Mesendoderm (in vitro differentiated cells): ENCODE data around the gene C1orf185. TPM values are rescaled to one million over a fixed set of nuclear protein-coding genes. Genes with fewer than 3 reads are reported as not detected.

Source experiments
- DNase-seq: peaks from one replicate; pipeline ENCODE4 v3.0.0; 2013
- H2AK5ac ChIP-seq: 2 replicates; pipeline ENCODE4 v1.6.1; 2013; ENCODE audit warnings: low read length, inconsistent platforms
- H2BK120ac ChIP-seq: 2 replicates; pipeline ENCODE4 v1.6.1; 2013; ENCODE audit warnings: low read depth, mild to moderate bottlenecking, low read length, moderate library complexity, mixed read lengths
- H2BK15ac ChIP-seq: replicated peaks from 2 replicates; pipeline ENCODE4 v1.6.1; 2013; ENCODE audit warnings: low read depth, mild to moderate bottlenecking, moderate library complexity
- H2BK5ac ChIP-seq: 2 replicates; pipeline ENCODE4 v1.6.1; 2013; ENCODE audit warnings: low read length, inconsistent platforms
- H3K18ac ChIP-seq: 2 replicates; pipeline ENCODE4 v1.6.1; 2013; ENCODE audit warnings: mild to moderate bottlenecking, low read length, mixed read lengths
- H3K23ac ChIP-seq: one replicate; pipeline ENCODE4 v1.6.1; 2013; ENCODE audit warnings: low read length
- H3K27ac ChIP-seq: 2 replicates; pipeline ENCODE4 v1.5.1; 2013; ENCODE audit warnings: low read depth, mild to moderate bottlenecking, inconsistent platforms, low read length, moderate library complexity
- H3K27me3 ChIP-seq: 2 replicates; pipeline ENCODE4 v1.6.1; 2013; ENCODE audit warnings: low read length, control low read depth, mild to moderate bottlenecking, inconsistent platforms; ENCODE audit not compliant: insufficient read depth, poor library complexity
- H3K36me3 ChIP-seq: 2 replicates; pipeline ENCODE4 v1.6.1; 2013; ENCODE audit warnings: low read length, inconsistent platforms; ENCODE audit not compliant: control insufficient read depth, insufficient read depth
- H3K4ac ChIP-seq: one replicate; pipeline ENCODE4 v1.6.1; 2013; ENCODE audit warnings: low read depth, mild to moderate bottlenecking, low read length, moderate library complexity
- H3K4me1 ChIP-seq: 2 replicates; pipeline ENCODE4 v1.6.1; 2013; ENCODE audit warnings: low read depth, low read length, inconsistent platforms; ENCODE audit not compliant: control insufficient read depth
- H3K4me2 ChIP-seq: 2 replicates; pipeline ENCODE4 v1.6.1; 2013; ENCODE audit warnings: low read length
- H3K4me3 ChIP-seq: 2 replicates; pipeline ENCODE4 v1.5.1; 2013; ENCODE audit warnings: mild to moderate bottlenecking, low read length
- H3K56ac ChIP-seq: one replicate; pipeline ENCODE4 v1.6.1; 2013; ENCODE audit warnings: low read length
- H3K79me1 ChIP-seq: 2 replicates; pipeline ENCODE4 v1.6.1; 2013; ENCODE audit warnings: low read length, inconsistent platforms
- H3K79me2 ChIP-seq: 2 replicates; pipeline ENCODE4 v1.6.1; 2013; ENCODE audit warnings: mild to moderate bottlenecking, low read length; ENCODE audit not compliant: control insufficient read depth, insufficient read depth
- H3K9ac ChIP-seq: 2 replicates; pipeline ENCODE4 v1.6.1; 2013; ENCODE audit warnings: low read length, inconsistent platforms
- H4K5ac ChIP-seq: one replicate; pipeline ENCODE4 v1.6.1; 2013; ENCODE audit warnings: low read length
- H4K8ac ChIP-seq: one replicate; pipeline ENCODE4 v1.6.1; 2013; ENCODE audit warnings: low read depth, mild to moderate bottlenecking, control low read depth, low read length, moderate library complexity
- small RNA-seq: library from polyadenylated mRNA; stranded (forward); fragments of <200 nt; extraction: miRNeasy Mini kit (QIAGEN cat#:217004); gene quantifications from one replicate; pipeline ENCODE3, GENCODE V24; 2013; ENCODE audit not compliant: insufficient read depth

Gene C1orf185

GRCh38 chr1:51193564-51193963 lies 91.5 kb downstream of the C1orf185 start:
- H3K23ac ChIP-seq, result no peak overlapping the region
- H3K9ac ChIP-seq, result no peak overlapping the region
- no peaks in the 10 kb centered on the region for H3K27me3 ChIP-seq
- no peak overlapping the region for H3K27ac ChIP-seq
- H3K4ac ChIP-seq, result no peak overlapping the region
- H2AK5ac ChIP-seq, result no peak overlapping the region
- no peak overlapping the region for H3K56ac ChIP-seq
- no peaks in the 10 kb centered on the region for H3K79me1 ChIP-seq
- H2BK5ac ChIP-seq, result no peak overlapping the region
- H4K8ac ChIP-seq, result no peak overlapping the region
- no peak for DNase-seq
- H2BK15ac ChIP-seq, result no peak overlapping the region
- H3K18ac ChIP-seq, result no peak overlapping the region
- H3K36me3 ChIP-seq, result no peaks in the 10 kb centered on the region
- no peaks in the 10 kb centered on the region for H3K79me2 ChIP-seq
- H3K4me1 ChIP-seq, result no peaks in the 10 kb centered on the region
- H4K5ac ChIP-seq, result no peak overlapping the region
- H3K4me3 ChIP-seq, result no peak overlapping the region
- H2BK120ac ChIP-seq, result no peak overlapping the region
- no peak overlapping the region for H3K4me2 ChIP-seq

Small RNA genes within 50 kb of the gene (small RNA-seq; reads per million reads assigned to genes)
- gene MIR4421 (not detected), gene MIR6500 (not detected), gene RF00019 (not detected)
